Neural cell (in vitro differentiated cells): ENCODE measurements around the gene EPHA5.

Experiments used
- EZH2 ChIP-seq: fragments of 200-600, 300-800 bp; shearing (Covaris generic), sonication (generic); IDR thresholded peaks from 2 replicates; pipeline ENCODE4 v1.6.1; 2014; ENCODE audit warnings: antibody characterized with exemption, low read length, borderline replicate concordance, mild to moderate bottlenecking; ENCODE audit not compliant: insufficient read depth, poor library complexity, severe bottlenecking
- POLR2AphosphoS5 ChIP-seq: IDR thresholded peaks from 2 replicates; pipeline ENCODE4 v1.6.1; 2012
- RAD21 ChIP-seq: fragments of 450-650 bp; conservative IDR thresholded peaks from 2 replicates; pipeline ENCODE4 v1.6.1; 2014; ENCODE audit warnings: antibody characterized with exemption, mild to moderate bottlenecking, moderate library complexity
- SMC3 ChIP-seq: fragments of 450-650 bp; conservative IDR thresholded peaks from 2 replicates; pipeline ENCODE4 v1.6.1; 2014; ENCODE audit warnings: antibody characterized with exemption, mild to moderate bottlenecking, moderate library complexity; ENCODE audit not compliant: poor library complexity
- TF ChIP-seq, protein P1 (sequence below): fragments of 450-650 bp; IDR thresholded peaks from 2 replicates; pipeline ENCODE4 v1.5.1; 2014; ENCODE audit warnings: antibody characterized with exemption, mild to moderate bottlenecking, moderate library complexity; ENCODE audit not compliant: poor library complexity, severe bottlenecking

DNA sequence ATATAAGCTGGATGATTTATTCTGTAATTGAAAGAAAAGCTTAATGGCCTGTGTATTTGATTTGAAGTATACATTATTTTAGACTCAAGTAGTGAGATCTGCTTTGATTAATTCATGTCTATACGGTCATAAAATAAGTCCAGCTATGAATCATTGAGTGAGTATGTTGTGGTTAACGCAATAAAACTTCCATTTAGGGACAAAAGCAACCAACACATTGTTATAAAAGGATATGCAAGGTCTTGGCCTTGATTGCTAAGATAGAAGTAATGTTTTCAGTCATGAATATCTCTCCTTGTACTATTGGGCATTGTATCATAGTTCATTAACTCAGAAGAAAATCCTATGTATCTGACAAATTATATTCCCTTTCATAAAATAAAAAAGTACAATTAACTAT, 162.1 kb downstream of the EPHA5 start:
- TF ChIP-seq, protein P1, sequence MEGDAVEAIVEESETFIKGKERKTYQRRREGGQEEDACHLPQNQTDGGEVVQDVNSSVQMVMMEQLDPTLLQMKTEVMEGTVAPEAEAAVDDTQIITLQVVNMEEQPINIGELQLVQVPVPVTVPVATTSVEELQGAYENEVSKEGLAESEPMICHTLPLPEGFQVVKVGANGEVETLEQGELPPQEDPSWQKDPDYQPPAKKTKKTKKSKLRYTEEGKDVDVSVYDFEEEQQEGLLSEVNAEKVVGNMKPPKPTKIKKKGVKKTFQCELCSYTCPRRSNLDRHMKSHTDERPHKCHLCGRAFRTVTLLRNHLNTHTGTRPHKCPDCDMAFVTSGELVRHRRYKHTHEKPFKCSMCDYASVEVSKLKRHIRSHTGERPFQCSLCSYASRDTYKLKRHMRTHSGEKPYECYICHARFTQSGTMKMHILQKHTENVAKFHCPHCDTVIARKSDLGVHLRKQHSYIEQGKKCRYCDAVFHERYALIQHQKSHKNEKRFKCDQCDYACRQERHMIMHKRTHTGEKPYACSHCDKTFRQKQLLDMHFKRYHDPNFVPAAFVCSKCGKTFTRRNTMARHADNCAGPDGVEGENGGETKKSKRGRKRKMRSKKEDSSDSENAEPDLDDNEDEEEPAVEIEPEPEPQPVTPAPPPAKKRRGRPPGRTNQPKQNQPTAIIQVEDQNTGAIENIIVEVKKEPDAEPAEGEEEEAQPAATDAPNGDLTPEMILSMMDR: no peak
- no peak for TF ChIP-seq EZH2
- TF ChIP-seq SMC3: no peak
- TF ChIP-seq POLR2AphosphoS5: no peak
- TF ChIP-seq RAD21: no peak
